Stimulated activated CD8-positive, alpha-beta memory T cell treated with anti-CD3 and anti-CD28 coated beads, Interleukin-4, amount 100 ng/mL, for 48 hours (primary cell): ENCODE data around the gene CDK6.

Experiments used
- DNase-seq: peaks from one replicate; pipeline ENCODE4 v3.0.0-alpha.2; 2020

Gene CDK6

GRCh38 chr7:92670204-92670851, 166.0 kb downstream of the CDK6 start:
- no peak for DNase-seq

DNA sequence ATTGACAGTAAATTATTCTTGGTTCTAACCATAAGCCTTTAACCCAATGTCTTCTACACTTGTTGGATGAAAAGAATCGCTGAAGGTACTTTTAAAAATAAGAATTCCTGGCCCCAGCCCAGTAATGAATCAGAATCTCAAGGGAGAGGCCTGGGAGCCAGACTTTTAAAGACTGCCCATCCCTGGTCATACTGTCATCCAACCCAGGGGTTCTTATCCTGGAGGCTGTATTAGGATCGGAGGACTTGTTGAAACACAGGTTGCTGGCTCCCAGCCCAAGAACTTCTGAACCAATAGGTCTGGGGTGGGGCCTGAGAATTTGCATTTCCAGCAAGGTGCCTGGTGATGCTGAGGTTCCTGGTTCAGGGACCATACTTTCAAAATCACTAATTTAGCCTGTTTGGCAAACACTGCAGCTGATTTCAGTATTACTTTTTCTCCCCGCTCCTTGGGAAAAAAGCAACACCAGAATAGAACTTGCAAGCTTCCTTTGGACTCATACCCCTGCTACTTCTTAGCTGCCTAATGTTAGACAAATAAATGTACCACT, 166.7 kb downstream of the CDK6 start:
- DNase-seq = no peak

GRCh38 chr7:92668564-92668963, 167.8 kb downstream of the CDK6 start:
- no peak for DNase-seq

DNA sequence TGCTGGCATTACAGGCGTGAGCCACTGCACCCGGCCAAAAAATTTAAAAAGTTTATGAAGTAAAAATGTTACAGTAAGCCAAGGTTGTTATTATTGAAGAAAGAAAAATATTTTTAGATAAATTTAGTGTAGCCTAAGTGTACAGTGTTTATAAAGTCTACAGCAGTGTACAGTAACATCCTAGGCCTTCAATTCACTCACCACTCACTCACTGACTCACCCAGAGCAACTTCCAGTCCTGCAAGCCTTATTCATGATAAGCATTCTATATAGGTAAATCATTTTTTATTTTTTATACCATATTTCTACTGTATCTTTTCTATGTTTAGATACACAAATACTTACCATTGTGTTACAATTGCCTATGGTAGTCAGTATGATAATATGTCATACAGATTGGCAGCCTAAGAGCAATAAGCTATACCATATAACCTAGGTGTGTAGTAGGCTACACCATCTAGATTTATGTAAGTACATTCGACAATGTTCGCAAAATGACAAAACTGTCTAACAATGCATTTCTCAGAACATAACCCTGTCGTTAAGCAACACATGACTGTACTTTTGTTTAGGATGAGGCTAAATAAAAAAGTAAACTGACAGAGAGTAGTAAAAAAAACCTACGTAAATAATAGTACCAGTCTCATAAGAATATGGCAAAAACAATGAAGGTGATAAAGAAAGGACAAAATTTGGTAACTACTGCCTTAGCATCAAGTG, 168.4 kb downstream of the CDK6 start:
- DNase-seq = no peak

- no peak for DNase-seq
These were observed 170.4 kb downstream of the CDK6 start for GRCh38 chr7:92665926-92666325.

- DNase-seq = no peak
These were observed 174.7 kb downstream of the CDK6 start for GRCh38 chr7:92661651-92662050.

DNA sequence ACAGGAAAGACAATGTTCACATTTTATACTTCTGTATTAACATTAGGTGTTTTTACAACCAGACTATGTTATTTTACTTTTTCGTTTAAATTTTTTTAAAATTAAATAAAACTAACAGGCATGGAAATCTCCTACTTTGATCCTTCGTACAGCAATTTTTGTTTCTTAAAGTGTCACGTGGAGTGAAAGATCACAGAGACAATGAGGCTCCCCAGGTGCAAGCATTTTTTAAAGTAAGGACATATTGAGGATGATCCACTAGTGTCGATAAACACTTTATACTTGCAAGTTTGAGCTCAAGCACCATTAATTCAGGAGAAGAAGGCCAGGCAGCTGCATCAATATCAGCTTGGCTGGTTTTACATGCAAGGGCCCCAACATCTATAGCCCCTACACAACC, 177.7 kb downstream of the CDK6 start:
- no peak for DNase-seq

DNA sequence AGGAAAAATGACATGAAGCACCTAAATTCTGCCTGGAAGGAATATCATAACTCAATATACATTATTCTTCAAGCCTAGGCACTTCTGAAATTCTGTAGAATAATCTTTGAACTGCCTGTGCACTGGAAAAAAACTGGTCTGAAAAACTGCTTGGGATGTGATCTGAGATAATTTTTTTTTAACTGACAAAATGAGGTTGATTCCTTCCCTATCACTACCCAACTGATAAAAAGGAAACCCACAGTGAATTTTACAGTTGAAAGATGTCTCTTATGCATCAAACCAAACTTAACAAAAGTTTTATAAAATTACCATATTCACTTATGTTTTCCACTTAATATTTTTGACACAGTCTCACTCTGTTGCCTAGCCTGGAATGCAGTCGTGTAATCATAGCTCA, 179.0 kb downstream of the CDK6 start:
- no peak for DNase-seq

- no peak for DNase-seq
These were observed 180.3 kb downstream of the CDK6 start for GRCh38 chr7:92656121-92656520.

DNA sequence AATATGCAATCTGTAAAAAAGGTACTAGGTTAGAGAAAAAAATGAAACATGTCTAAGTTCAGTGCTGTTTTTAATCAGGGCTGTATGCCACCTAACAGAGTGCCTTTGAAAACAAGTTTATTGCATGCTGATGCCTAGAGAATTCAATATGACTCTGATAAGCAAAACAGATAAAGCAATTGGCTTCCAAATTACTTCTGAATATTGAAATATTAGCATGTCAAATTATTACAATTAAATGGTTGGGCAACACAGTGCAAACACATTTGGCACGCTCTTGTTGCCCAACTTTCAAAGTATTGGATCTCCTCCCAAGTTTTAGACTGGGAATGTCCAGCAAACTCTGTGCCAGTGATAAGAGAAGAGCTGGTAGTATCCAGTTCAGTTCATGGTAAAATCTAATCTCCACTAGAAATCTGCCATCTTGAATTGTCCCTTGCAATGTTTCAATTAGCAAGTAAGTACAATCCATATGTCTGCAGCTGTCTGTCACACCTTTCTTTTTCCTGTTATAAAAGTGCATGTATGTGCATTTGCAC, 181.0 kb downstream of the CDK6 start:
- no peak for DNase-seq

DNA sequence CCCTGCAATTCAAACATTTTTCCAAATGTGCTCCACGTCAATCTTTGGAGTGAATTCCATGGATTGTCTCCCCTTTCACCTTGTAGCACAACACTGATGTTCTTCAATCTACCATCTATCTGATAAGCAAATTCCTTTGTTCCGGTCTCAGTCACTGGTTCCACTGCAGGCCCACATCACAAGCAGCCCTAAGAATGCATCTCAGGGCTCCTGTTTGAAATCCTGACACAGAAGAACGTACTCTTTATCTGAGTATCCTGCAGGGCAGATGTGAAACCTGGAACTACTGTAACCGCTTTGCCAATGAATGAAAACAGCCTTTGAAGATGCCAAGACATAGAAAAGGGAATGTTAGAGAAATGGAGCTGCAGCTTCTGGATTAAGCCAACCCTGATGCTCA, 183.2 kb downstream of the CDK6 start:
- DNase-seq = no peak

DNA sequence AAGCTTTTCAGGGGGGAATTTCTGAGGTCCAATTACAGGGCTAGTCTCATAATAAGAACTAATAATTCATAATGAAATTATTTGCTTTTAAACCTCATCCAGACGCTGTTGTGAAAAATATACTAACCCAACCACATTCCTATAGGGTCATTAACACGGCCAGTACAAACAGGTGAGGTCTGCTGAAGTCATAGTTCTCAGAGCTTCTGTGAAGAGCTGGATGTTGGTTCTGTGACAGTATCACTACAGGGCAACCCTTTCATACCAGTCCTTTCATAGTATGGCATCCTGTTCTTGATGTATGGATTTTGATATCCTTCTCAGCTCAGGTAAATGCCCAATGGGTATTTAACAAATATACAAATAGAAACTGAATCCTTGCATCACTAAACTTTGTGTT, 183.8 kb downstream of the CDK6 start:
- no peak for DNase-seq

- DNase-seq = no peak
These were observed 186.0 kb downstream of the CDK6 start for GRCh38 chr7:92650391-92650790.

GRCh38 chr7:92648067-92648466, 188.3 kb downstream of the CDK6 start:
- no peak for DNase-seq

GRCh38 chr7:92647652-92648051, 188.7 kb downstream of the CDK6 start:
- DNase-seq = no peak

- no peak for DNase-seq
These were observed 189.3 kb downstream of the CDK6 start for GRCh38 chr7:92647011-92647625.

DNA sequence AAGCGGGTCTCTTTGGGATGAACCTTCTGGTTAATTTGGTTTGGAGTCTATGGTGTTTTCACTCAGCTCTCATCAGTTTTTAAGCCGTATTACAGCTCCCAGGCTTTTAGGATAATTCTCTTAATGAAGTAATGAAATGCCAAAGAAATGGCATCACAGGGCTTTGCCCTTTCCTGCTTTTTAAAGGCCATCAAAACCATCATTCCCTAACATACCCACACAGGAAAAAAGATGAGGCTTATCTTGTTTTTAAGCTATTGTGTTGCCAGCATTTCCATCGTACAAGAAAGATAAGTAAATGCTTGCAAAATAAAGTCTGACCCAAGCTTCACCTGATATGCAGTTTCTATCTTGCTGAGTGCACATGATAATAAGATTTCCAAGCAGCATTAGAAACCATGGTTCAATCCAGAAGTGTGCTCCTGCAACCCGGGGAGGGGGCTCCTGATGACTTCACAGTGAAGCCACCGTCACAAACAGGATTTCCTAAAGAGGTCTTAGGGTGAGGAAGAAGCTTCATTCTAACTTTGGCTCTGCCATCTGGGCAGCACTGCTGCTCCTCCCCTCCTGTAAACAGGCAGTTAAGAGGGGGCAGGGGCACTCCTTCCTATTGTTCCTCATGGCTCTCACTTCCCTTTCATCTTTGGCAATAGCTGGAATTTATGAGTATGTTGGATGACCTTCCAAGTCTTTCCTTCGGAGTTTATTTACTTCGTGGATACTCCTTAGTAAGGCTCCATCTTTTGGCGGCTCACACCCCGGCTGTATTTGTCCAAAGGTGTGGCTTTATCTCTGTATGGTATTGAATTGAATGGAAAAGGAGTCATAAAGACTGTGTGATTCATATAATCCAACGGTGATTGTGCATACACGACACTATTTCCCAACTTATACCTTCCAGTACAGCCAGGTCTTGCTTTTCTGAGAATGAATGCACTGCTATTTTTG, 191.0 kb downstream of the CDK6 start:
- DNase-seq = peak; percentile 54

DNA sequence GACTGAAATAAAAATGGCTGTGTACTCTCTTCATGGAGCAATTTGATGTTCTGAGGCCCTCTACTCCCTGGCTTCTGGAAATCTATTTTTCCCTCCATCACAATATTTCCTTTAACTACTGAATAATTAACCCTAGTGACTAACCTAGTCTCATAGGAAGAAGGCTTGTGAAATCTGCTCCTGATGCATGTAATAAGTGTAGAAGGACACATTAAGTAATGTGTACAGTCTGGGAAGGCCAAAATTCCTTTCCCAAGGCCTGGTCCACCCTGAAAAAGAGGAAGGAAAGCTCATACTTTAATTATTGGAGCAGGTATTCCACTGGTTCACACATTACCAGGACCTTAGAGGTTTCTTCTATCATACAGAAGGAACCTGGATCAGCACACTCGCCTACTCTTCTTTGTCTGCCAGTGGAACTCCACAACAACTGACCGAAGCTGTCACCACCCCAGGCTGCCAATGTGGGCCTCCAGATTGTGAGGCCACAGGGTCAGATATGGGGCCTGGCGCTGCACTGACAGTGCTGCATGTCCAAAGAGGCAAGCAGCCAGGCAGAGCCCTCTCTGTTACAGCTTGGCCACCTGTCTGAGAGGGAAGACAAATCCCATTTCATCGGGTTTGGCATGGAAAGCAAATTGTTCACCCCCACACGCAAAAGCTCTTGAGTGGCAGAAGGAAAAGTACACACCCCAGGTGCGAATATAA, 191.8 kb downstream of the CDK6 start:
- no peak for DNase-seq

DNA sequence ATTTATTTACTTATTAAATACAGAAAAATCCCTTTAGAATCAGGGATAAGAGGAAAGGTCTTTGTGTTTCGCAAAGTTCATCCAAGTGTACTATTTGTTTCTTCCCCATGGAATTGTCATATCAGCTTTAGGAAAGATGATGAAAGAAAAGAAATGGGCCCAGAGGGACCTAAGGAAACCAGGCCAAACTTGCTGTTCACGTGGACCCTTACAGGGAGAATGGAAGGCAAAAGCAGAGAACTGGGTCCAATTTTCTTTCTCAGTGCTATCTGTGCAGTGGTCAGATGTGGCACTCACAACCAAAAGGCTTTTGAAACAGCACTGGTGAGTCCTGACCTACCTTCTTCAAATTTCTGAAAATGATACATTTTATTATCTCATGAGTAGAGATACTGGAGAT, 192.6 kb downstream of the CDK6 start:
- no peak for DNase-seq

GRCh38 chr7:92641921-92642511, 194.4 kb downstream of the CDK6 start:
- DNase-seq = peak; percentile 80

DNA sequence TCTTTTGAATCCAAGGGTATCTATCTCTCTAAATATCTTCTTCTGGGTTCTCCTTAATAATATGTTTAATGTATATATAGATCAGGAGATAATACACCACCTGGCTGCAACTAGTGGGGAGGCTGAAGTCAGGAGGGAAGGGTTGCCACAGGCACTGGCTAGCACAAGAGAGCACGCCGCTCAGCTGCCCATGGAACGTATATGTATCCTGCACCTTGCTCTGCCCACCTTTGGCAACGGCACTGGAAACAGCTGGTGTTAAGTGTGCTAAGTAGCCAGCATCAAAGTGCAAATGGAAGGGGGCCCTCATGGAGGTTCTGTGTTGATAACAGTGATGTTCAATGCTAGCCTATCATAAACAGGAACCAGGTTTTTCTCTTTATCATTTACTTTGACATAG, 196.4 kb downstream of the CDK6 start:
- no peak for DNase-seq
